GM12874 (cell line): Measurements from ENCODE around the gene ANAPC16.

Experiments used
- TF ChIP-seq, protein P1 (sequence below): IDR thresholded peaks from 2 replicates; pipeline ENCODE4 v1.5.1; 2011; ENCODE audit warnings: low read depth, mild to moderate bottlenecking, control low read depth, low read length, moderate library complexity; ENCODE audit not compliant: insufficient read depth

ANAPC16 gene

DNA sequence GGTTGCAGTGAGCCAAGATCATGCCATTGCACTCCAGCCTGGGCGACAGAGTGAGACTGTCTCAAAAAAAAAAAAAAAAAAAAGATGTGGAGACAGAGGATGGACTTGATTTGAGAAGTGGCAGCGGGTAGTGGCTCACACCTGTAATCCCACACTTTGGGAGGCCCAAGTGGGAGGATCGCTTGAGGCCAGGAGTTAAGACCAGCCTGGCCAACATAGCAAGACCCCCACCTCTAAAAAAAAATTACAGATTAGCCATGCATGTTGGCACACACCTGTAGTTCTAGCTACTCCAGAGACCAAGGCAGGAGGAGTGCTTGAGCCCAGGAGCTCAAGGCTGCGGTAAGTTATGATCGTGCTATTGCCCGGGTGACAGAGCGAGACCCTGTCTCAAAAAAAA, 24.6 kb downstream of the ANAPC16 start:
- TF ChIP-seq, protein P1, sequence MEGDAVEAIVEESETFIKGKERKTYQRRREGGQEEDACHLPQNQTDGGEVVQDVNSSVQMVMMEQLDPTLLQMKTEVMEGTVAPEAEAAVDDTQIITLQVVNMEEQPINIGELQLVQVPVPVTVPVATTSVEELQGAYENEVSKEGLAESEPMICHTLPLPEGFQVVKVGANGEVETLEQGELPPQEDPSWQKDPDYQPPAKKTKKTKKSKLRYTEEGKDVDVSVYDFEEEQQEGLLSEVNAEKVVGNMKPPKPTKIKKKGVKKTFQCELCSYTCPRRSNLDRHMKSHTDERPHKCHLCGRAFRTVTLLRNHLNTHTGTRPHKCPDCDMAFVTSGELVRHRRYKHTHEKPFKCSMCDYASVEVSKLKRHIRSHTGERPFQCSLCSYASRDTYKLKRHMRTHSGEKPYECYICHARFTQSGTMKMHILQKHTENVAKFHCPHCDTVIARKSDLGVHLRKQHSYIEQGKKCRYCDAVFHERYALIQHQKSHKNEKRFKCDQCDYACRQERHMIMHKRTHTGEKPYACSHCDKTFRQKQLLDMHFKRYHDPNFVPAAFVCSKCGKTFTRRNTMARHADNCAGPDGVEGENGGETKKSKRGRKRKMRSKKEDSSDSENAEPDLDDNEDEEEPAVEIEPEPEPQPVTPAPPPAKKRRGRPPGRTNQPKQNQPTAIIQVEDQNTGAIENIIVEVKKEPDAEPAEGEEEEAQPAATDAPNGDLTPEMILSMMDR = no peak

DNA sequence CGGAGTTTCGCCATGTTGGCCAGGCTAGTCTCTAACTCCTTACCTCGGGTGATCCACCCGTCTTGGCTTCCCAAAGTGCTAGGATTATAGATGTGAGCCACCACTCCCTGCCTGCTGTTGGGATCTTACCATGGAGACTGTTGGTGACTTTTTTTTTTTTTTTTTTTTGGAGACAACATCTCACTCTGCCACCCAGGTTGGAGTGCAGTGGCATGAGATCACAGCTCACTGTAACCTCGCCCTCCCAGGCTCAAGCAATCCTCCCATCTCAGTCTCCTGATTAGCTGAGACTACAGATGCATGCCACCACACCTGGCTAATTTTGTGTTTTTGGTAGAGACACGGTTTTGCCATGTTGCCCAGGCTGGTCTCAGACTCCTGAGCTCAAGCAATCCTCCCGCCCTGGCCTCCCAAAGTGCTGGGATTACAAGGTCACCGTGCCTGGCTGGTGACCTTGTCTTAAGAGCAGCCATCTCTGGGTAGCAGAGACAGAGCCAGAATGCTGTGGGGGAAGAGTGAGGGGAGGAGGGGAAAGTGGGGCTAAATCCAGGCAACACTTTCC, 26.0 kb downstream of the ANAPC16 start:
- TF ChIP-seq, protein P1 = no peak

DNA sequence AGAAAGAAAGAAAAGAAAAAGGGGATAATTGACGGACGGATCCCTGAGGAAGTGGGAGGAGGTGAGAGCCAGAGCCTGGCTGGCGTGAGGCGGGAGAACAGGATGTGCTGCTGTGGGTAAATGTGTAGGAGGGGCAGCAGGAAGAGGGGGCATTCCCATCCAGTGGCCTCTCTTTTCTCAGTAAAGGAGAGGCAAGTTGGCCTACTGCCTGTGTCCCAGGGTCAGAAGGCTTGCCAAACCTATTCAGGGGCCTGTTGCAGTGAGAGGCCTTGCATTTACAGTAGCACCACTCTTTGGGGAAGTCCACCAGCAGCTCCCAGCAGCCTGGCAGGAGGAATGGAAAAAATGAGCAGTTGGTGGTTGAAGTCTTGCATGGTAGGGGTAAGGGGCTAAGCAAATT, 26.9 kb downstream of the ANAPC16 start:
- TF ChIP-seq, protein P1 = no peak

DNA sequence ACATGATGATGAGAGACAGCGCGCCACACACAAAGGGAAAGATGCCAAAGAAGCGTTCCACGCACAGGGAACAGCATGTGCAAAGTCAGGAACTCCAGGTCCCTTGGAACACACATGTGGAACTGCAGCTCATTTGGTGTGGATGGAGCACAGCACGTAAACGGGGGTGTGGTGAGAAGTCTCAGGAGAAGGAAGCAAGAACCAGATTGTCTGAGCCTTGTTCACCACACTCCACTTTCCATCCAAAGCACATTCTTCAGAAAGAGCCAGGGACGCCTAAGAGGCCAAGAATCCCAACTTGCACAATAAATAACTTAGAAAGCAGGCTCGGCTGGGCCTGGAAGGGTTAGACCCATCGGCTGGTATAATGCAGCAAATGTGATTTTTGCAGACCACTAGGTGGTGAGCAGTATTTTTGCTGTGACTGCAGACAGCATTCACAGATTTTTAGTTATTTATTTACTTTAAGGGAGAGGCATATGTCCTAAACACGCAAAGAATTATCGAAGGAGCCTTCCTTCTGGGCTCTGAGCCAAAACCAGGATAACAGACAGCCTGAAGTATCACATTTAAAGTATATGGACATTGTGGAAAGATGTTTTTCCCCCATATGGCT, 28.1 kb downstream of the ANAPC16 start:
- TF ChIP-seq, protein P1 = peak; percentile 21; the same call in 1 of the 2 replicates

DNA sequence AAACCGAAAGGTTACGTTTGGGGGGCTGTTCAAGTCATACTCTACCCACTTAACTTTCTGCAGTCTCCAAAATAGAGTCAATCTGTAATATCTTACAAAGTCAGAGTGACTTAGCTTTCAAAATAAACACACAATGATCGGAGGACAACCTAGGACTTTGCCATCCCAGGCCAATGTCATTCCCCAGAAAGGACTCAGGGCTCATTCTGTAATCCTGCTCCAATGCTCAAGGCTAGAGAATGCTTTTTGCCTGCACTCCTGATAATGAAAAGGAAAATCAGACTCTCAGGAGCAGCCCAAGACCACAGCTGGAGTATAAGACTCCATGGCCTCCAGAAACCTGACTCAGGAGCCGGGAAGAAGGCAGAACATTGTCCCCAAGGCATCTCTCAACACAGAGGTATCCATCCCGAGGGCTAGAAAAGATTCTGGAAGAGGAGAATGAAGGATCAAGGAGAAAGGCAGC, 28.8 kb downstream of the ANAPC16 start:
- TF ChIP-seq, protein P1 = no peak

DNA sequence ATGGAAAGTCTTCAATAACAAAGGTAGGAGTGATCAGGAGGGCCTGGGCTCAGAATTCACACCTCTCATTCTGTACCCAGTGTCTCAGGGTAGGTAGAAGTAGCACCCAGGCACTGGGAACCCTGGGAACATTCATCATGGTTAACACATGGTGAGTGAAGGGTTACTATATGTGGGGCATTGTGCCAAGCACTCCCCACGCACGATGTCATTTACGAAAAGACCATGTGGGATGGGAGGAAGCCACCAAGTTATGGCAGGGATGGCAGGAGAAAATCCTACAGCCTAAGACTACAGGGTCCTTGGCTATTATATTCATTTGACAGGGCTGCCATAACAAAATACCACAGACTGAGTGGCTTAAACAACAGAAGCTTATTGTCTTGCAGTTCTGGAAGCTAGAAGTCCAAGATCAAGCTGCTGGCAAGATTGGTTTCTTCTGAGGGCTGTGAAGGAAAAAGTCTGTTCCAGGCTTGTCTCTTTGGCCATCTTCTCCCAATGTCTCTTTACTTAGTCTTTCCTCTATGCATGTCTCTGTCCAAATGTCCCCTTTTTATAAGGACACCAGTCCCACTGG, 30.2 kb downstream of the ANAPC16 start:
- TF ChIP-seq, protein P1 = no peak

DNA sequence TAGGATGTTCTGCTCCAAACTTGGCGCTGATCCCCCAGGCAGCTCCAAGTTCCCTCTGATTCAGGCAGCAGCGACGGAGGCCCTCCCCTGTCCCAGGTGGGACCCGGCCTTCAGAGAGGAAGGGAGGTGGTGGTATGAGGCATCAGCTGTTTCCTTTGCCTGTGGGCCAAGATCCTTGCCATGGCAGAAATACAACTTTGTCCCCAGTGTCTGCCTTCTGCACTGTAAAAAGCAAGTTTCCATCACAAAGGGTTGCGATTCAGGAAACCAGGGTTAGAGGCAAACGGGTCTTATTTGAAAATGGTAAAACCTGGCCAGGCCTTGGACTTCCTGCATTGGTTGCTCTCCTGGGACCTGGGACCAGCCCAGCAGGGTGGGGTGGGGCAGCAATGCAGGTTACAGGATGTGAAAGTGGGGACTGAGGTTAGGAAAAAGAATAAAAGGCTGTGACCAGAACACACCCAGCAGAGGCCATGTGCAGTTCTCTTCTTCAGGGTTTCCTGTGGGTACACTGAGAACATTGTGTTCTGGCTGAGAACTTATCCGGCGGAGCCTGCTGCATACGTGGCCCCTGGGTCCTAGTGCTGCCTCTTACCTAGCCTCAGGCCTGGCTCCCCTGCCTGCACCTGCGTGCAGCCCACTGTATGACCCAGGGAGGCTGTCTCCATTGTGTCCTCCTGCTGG, 32.8 kb downstream of the ANAPC16 start:
- TF ChIP-seq, protein P1 = no peak
